Stimulated activated CD4-positive, alpha-beta T cell treated with anti-CD3 and anti-CD28 coated beads, Interleukin-2, amount 100 ng/mL, for 48 hours (primary cell): ENCODE results near the gene RHOT2.

Experiments used
- DNase-seq, 2 donors: peaks; one replicate each; pipeline ENCODE4 v3.0.0-alpha.2; 2020

The RHOT2 gene

DNA sequence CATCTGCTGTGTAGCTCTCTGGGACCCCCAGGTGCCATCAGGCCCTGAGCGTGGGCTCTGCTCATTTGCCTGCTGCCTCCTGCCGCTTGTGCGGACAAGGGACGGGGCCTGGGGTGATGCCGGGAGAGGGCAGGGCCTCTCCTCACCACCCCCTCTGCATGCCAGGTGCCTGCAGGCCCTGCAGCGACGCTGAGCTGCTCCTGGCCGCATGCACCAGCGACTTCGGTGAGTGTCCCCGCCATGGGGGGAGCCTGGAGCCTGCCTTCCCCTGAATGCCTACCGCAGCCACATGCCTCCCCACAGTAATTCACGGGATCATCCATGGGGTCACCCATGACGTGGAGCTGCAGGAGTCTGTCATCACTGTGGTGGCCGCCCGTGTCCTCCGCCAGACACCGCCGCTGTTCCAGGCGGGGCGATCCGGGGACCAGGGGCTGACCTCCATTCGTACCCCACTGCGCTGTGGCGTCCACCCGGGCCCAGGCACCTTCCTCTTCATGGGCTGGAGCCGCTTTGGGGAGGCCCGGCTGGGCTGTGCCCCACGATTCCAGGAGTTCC is 48.9 kb downstream of the RHOT2 start:
- DNase-seq: no peak

GRCh38 chr16:717450-718245 is 49.7 kb downstream of the RHOT2 start:
- DNase-seq: no peak

DNA sequence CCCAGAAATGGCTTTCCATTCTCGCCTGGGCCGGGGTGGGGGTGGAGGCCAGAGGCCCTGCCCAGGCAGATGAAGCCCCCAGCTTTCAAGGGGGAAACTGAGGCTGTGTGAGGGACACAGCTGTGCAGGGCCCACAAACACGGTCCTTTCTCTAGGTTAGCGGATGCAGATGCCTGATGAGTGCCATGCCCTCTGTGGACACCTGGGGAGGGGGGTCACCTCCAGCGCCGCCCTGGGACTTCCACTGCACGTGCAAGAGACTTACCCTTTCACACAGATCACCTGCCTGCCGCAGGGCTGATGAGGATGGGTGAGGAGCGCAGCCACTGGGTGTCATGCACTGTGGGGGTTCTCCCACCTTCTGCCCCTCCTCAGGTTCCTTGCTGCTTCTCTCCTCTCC is 50.5 kb downstream of the RHOT2 start:
- no peak for DNase-seq

DNA sequence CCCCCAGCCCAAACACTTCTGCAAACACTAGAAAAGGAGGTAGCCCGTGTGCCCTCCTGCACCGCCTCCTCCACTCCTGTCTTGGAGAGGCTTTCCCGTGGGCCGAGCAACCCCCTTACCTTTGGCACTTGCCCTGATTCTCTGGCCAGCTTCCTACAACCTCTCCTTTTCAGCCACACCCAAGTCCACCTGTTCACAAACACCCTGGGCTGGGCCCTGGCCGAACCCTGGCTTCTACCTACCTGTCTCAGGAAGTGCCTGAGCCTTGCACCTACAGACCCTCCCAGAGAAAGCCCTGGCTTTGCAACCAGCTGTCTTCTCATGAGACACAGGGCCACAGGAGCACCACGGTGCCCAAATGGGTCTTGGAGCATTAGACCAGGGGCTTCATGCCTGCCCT is 51.0 kb downstream of the RHOT2 start:
- no peak for DNase-seq

- DNase-seq: no peak
These were observed 52.0 kb downstream of the RHOT2 start for GRCh38 chr16:719815-720446.

- peak; percentile 42 to 49 for DNase-seq
These were observed 52.6 kb downstream of the RHOT2 start for GRCh38 chr16:720447-720989.

GRCh38 chr16:720990-721764 is 53.2 kb downstream of the RHOT2 start, which contains the start of gene ANTKMT:
Gene ANTKMT (plus strand): TSS chr16:721146. CDS start chr16:721275, 129 bp downstream.
- DNase-seq: peak; percentile 63 to 69

DNA sequence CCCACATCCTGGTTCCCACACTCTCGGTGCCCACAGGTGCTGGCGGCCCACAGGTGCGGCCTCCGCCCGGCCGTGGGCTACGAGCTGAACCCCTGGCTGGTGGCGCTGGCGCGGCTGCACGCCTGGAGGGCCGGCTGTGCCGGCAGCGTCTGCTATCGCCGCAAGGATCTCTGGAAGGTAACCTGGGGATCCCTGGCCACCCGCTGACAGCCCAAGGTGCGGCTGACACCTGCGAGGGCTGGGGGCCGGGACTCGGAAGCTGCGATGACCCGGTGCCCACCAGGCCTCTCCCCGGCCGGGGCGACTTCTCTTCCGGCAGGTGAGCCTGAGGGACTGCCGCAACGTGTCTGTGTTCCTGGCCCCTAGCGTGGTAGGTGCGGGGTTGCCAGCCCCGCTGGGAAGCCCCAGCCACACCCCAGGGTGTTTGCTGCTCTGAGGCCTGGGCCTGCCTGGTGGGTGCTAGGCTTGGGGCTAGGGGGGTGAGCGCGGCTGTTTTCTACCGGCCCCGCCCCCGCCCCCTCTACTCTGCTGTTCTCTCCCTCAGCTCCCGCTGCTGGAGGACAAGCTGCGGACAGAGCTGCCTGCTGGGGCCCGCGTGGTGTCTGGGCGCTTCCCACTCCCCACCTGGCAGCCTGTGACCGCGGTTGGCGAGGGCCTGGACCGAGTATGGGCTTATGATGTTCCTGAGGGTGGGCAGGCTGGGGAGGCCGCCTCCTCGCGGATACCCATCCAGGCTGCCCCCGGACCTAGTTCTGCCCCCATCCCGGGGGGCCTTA is 54.0 kb downstream of the RHOT2 start:
- no peak for DNase-seq

- no peak for DNase-seq
These were observed 55.1 kb downstream of the RHOT2 start for GRCh38 chr16:722835-723633.

- no peak for DNase-seq
These were observed 55.8 kb downstream of the RHOT2 start for GRCh38 chr16:723695-724094.
